H9 (cell line): ENCODE data around the gene GPR32. TPM values are rescaled to one million over a fixed set of nuclear protein-coding genes. Genes with fewer than 3 reads are reported as not detected.
"Not testable (repeated sequence)": the region's sequence is repeated elsewhere in the genome, so short reads cannot be mapped to it uniquely, and the experiment has no call there.

Experiments
- DNase-seq: peaks from one replicate; pipeline ENCODE4 v3.0.0-alpha.2; 2017
- H2AFZ ChIP-seq: one replicate; pipeline ENCODE4 v1.6.1; 2013; ENCODE audit warnings: mild to moderate bottlenecking, low read length, control low read depth, moderate library complexity
- H2AK5ac ChIP-seq: 2 replicates; pipeline ENCODE4 v1.6.1; 2013; ENCODE audit warnings: low read length, control low read depth, mixed read lengths; ENCODE audit not compliant: insufficient read length
- H2BK120ac ChIP-seq: one replicate; pipeline ENCODE4 v1.6.1; 2013; ENCODE audit warnings: low read depth, mild to moderate bottlenecking, low read length, control low read depth, inconsistent platforms; ENCODE audit not compliant: poor library complexity, severe bottlenecking
- H2BK12ac ChIP-seq: 2 replicates; pipeline ENCODE4 v1.6.1; 2013; ENCODE audit warnings: low read length, control low read depth, mixed read lengths, low read depth; ENCODE audit not compliant: insufficient read length
- H2BK15ac ChIP-seq: 2 replicates; pipeline ENCODE4 v1.6.1; 2013; ENCODE audit warnings: low read depth, low read length, control low read depth
- H2BK20ac ChIP-seq: one replicate; pipeline ENCODE4 v1.6.1; 2013; ENCODE audit warnings: low read depth, mild to moderate bottlenecking, low read length, control low read depth, inconsistent platforms; ENCODE audit not compliant: poor library complexity, severe bottlenecking
- H2BK5ac ChIP-seq: 2 replicates; pipeline ENCODE4 v1.6.1; 2013; ENCODE audit warnings: low read length, control low read depth, mixed read lengths; ENCODE audit not compliant: insufficient read length
- H3K14ac ChIP-seq: 2 replicates; pipeline ENCODE4 v1.6.1; 2013; ENCODE audit warnings: low read length, control low read depth; ENCODE audit not compliant: insufficient read depth
- H3K18ac ChIP-seq: 2 replicates; pipeline ENCODE4 v1.6.1; 2013; ENCODE audit warnings: low read depth, mild to moderate bottlenecking, mixed read lengths, low read length, control low read depth; ENCODE audit not compliant: insufficient read length
- H3K23ac ChIP-seq: 2 replicates; pipeline ENCODE4 v1.6.1; 2013; ENCODE audit warnings: low read length, control low read depth, mixed read lengths, low read depth; ENCODE audit not compliant: insufficient read length
- H3K23me2 ChIP-seq: 2 replicates; pipeline ENCODE4 v1.6.1; 2013; ENCODE audit warnings: low read depth, mild to moderate bottlenecking, mixed read lengths, low read length, control low read depth; ENCODE audit not compliant: insufficient read length, poor library complexity, severe bottlenecking
- H3K27ac ChIP-seq: 2 replicates; pipeline ENCODE4 v1.5.1; 2013; ENCODE audit warnings: low read length, control low read depth, mixed read lengths, low read depth; ENCODE audit not compliant: insufficient read length
- H3K27me3 ChIP-seq: 2 replicates; pipeline ENCODE4 v1.6.1; 2013; ENCODE audit warnings: low read length, control low read depth, inconsistent platforms; ENCODE audit not compliant: insufficient read depth
- H3K4ac ChIP-seq: 2 replicates; pipeline ENCODE4 v1.6.1; 2013; ENCODE audit warnings: low read depth, mild to moderate bottlenecking, control low read depth, inconsistent platforms, low read length, moderate library complexity
- H3K4me1 ChIP-seq: 2 replicates; pipeline ENCODE4 v1.6.1; 2013; ENCODE audit warnings: low read length, control low read depth, inconsistent platforms; ENCODE audit not compliant: insufficient read depth
- H3K4me2 ChIP-seq: 2 replicates; pipeline ENCODE4 v1.6.1; 2013; ENCODE audit warnings: low read length, control low read depth, mixed read lengths; ENCODE audit not compliant: insufficient read length, insufficient read depth
- H3K56ac ChIP-seq: 2 replicates; pipeline ENCODE4 v1.6.1; 2013; ENCODE audit warnings: low read depth, mild to moderate bottlenecking, mixed read lengths, low read length, control low read depth; ENCODE audit not compliant: insufficient read length
- H3K79me1 ChIP-seq: 2 replicates; pipeline ENCODE4 v1.6.1; 2013; ENCODE audit warnings: low read depth, mild to moderate bottlenecking, moderate library complexity, low read length, control low read depth, inconsistent platforms; ENCODE audit not compliant: insufficient read depth, poor library complexity, severe bottlenecking
- H3K79me2 ChIP-seq: 2 replicates; pipeline ENCODE4 v1.6.1; 2013; ENCODE audit warnings: low read length, control low read depth, inconsistent platforms; ENCODE audit not compliant: insufficient read depth
- H3K9ac ChIP-seq: 2 replicates; pipeline ENCODE4 v1.6.1; 2013; ENCODE audit warnings: low read length, control low read depth, mixed read lengths; ENCODE audit not compliant: insufficient read length; ENCODE audit errors: extremely low read depth
- H3K9me3 ChIP-seq: one replicate; pipeline ENCODE4 v1.6.1; 2013; ENCODE audit warnings: low read depth, low read length, inconsistent platforms; ENCODE audit not compliant: control insufficient read depth
- H3T11ph ChIP-seq: one replicate; pipeline ENCODE4 v1.6.1; 2013; ENCODE audit warnings: mild to moderate bottlenecking, low read length, control low read depth, inconsistent platforms
- H4K20me1 ChIP-seq: one replicate; pipeline ENCODE4 v1.6.1; 2013; ENCODE audit not compliant: control insufficient read depth, insufficient read length, insufficient read depth
- H4K5ac ChIP-seq: 2 replicates; pipeline ENCODE4 v1.6.1; 2013; ENCODE audit warnings: low read depth, mild to moderate bottlenecking, mixed read lengths, low read length, control low read depth; ENCODE audit not compliant: insufficient read length
- H4K8ac ChIP-seq: replicated peaks from 2 replicates; pipeline ENCODE4 v1.6.1; 2013; ENCODE audit warnings: low read length, control low read depth, mixed read lengths, low read depth; ENCODE audit not compliant: insufficient read length
- H4K91ac ChIP-seq: 2 replicates; pipeline ENCODE4 v1.6.1; 2013; ENCODE audit warnings: low read depth, mild to moderate bottlenecking, moderate library complexity, mixed read lengths, low read length, control low read depth; ENCODE audit not compliant: insufficient read length
- H3K27ac Mint-ChIP-seq, 3 experiments: 2 replicates in 2 of 3; 3 replicates in 1 of 3; pipeline ENCODE4 v1.8.0; 2020 to 2021; ENCODE audit warnings: mixed read lengths in 3 of 3, mild to moderate bottlenecking in 1 of 3, moderate library complexity in 1 of 3
- H3K27me3 Mint-ChIP-seq: 2 replicates; pipeline ENCODE4 v1.8.0; 2021; ENCODE audit warnings: low read depth, mild to moderate bottlenecking, moderate library complexity, mixed read lengths
- H3K36me3 Mint-ChIP-seq, 3 experiments: 2 replicates in 2 of 3; 3 replicates in 1 of 3; pipeline ENCODE4 v1.8.0; 2020 to 2021; ENCODE audit warnings: low read depth in 3 of 3, mixed read lengths in 3 of 3; ENCODE audit not compliant: insufficient read depth in 1 of 3
- H3K4me1 Mint-ChIP-seq, 2 experiments: 2 replicates each; pipeline ENCODE4 v1.8.0; 2020; ENCODE audit warnings: mixed read lengths in 2 of 2
- H3K4me3 Mint-ChIP-seq, 2 experiments: 2 replicates in 1 of 2; 3 replicates in 1 of 2; pipeline ENCODE4 v1.8.0; 2020 to 2021; ENCODE audit warnings: mild to moderate bottlenecking in 2 of 2, mixed read lengths in 2 of 2, moderate library complexity in 1 of 2
- H3K9me3 Mint-ChIP-seq, 2 experiments: 2 replicates in 1 of 2; 3 replicates in 1 of 2; pipeline ENCODE4 v1.8.0; 2020; ENCODE audit warnings: mild to moderate bottlenecking in 2 of 2, mixed read lengths in 2 of 2, moderate library complexity in 1 of 2
- WGBS: extraction: QIAGEN DNeasy Blood & Tissue Kit; methylation state at CpG from one replicate; pipeline ENCODE4 v1.1.7; 2013; ENCODE audit warnings: missing lambda C conversion rate, low lambda C conversion rate, mixed read lengths; ENCODE audit not compliant: insufficient read length; ENCODE audit errors: extremely low coverage; 5-methylcytosine and 5-hydroxymethylcytosine counted together
- total RNA-seq: library from RNA; stranded (reverse); gene quantifications from 2 replicates; pipeline ENCODE4 v1.2.1, GENCODE V29; 2021
- TF ChIP-seq, protein P1 (sequence below): fragments of 200-600 bp; sonication (generic); conservative IDR thresholded peaks from 3 replicates; pipeline ENCODE4 v1.8.0; 2021; ENCODE audit warnings: antibody characterized with exemption, mild to moderate bottlenecking

Gene GPR32
- total RNA-seq, 1 experiment from 2014 or later, result not detected

DNA sequence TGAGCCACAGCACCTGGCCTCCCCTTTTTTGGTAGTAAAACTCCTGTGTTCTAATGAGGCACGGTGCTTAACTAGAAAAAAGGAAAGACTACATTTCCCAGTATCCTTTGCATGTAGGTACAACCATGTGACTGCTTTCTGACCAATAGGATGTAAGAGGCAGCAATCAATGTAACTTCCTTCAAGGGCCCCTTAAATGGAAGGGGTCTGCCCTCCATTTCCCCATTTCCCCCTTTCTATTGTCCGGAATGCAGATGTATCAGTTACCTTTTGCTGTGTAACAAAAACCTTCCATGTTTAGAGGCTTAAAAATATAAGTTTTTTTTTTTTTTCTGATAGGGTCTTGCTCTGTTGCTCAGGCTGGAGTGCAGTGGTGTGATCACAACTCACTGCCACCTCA is 2.2 kb downstream of the GPR32 start:
- Mint-ChIP-seq H3K4me1 (peaks cover 2 to 5% of the 10 kb centered on the region in 2 experiments), H3K36me3 (no peaks in the 10 kb centered on the region), H3K27ac (no peak overlapping the region; a peak in 1 of 7 replicates), H3K27me3 (peaks cover 61% of the 10 kb centered on the region), H3K4me3 (no peak overlapping the region), H3K9me3 (peaks cover 0 to 10% of the 10 kb centered on the region in 2 experiments; a peak in 1 of 5 replicates)
- Histone ChIP-seq H4K5ac (no peak overlapping the region), H3K4me1 (no peaks in the 10 kb centered on the region), H2BK5ac (no peak overlapping the region), H2AK5ac (no peak overlapping the region), H2AFZ (no peak overlapping the region), H3K79me1 (no peaks in the 10 kb centered on the region), H4K91ac (no peak overlapping the region), H2BK120ac (no peak overlapping the region), H3K18ac (no peak overlapping the region), H3K14ac (no peak overlapping the region), H3K9me3 (no peaks in the 10 kb centered on the region), H3K27ac (no peak overlapping the region), H3K56ac (no peak overlapping the region), H3K4me2 (no peak overlapping the region), H3K27me3 (peaks cover 1% of the 10 kb centered on the region; the same call in 1 of the 2 replicates), H2BK15ac (no peak overlapping the region), H3K23me2 (no peaks in the 10 kb centered on the region), H3K9ac (no peak overlapping the region), H2BK20ac (no peak overlapping the region), H4K20me1 (no peaks in the 10 kb centered on the region), H3K4ac (no peak overlapping the region), H3T11ph (no peak overlapping the region), H2BK12ac (no peak overlapping the region), H3K23ac (no peak overlapping the region), H4K8ac (no peak overlapping the region), H3K79me2 (no peaks in the 10 kb centered on the region)
- no peak for DNase-seq
- WGBS, result no CpG with 5 or more reads among the region's 2 CpGs
- TF ChIP-seq, protein P1, sequence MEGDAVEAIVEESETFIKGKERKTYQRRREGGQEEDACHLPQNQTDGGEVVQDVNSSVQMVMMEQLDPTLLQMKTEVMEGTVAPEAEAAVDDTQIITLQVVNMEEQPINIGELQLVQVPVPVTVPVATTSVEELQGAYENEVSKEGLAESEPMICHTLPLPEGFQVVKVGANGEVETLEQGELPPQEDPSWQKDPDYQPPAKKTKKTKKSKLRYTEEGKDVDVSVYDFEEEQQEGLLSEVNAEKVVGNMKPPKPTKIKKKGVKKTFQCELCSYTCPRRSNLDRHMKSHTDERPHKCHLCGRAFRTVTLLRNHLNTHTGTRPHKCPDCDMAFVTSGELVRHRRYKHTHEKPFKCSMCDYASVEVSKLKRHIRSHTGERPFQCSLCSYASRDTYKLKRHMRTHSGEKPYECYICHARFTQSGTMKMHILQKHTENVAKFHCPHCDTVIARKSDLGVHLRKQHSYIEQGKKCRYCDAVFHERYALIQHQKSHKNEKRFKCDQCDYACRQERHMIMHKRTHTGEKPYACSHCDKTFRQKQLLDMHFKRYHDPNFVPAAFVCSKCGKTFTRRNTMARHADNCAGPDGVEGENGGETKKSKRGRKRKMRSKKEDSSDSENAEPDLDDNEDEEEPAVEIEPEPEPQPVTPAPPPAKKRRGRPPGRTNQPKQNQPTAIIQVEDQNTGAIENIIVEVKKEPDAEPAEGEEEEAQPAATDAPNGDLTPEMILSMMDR, result no peak

DNA sequence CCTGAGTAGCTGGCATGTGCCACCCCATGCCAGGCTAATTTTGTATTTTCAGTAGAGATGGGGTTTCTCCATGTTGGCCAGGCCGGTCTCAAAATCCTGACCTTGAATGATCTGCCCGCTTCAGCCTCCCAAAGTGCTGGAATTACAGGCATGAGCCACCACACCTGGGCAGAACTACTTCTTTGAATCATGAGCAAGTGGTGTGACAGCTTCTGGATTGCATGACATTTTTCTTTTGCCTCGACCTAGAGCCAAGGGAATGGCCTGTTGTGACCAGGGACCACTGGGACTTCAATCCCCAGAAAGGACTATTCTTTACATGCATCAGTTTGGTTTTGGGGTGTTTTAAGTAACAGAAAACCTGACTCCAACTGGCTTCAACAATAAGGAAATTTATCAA is 2.6 kb downstream of the GPR32 start:
- DNase-seq, H3K9me3 ChIP-seq, H2AFZ ChIP-seq, H4K5ac ChIP-seq, H3K23me2 ChIP-seq, H3K27ac Mint-ChIP-seq, H3K4ac ChIP-seq, H3K4me1 Mint-ChIP-seq, H4K91ac ChIP-seq, H3K27me3 ChIP-seq, H2BK5ac ChIP-seq, H3K14ac ChIP-seq, H3K79me2 ChIP-seq, H4K20me1 ChIP-seq, H3K4me2 ChIP-seq, H3K18ac ChIP-seq, H2BK15ac ChIP-seq, H2BK120ac ChIP-seq, H2AK5ac ChIP-seq, H4K8ac ChIP-seq, H3K79me1 ChIP-seq, H3K23ac ChIP-seq, H2BK20ac ChIP-seq, H3K27ac ChIP-seq, H3K4me1 ChIP-seq, H3T11ph ChIP-seq, H3K56ac ChIP-seq, H3K36me3 Mint-ChIP-seq, H2BK12ac ChIP-seq, H3K4me3 Mint-ChIP-seq, H3K9ac ChIP-seq: not testable (repeated sequence)
- peaks cover 0 to 10% of the 10 kb centered on the region in 2 experiments; a peak in 2 of 5 replicates for H3K9me3 Mint-ChIP-seq
- peaks cover 65% of the 10 kb centered on the region for H3K27me3 Mint-ChIP-seq
- no CpG with 5 or more reads among the region's 3 CpGs for WGBS
